Cerebellar cortex (tissue), 1 donor: Measurements from ENCODE around the gene PCDHGB3.
"Not testable (repeated sequence)": the region's sequence is repeated elsewhere in the genome, so short reads cannot be mapped to it uniquely, and the experiment has no call there.

ENCODE experiments used
- DNase-seq: peaks from one replicate; pipeline ENCODE4 v3.0.0-alpha.2; 2015; ENCODE audit warnings: low spot score

Gene PCDHGB3

DNA sequence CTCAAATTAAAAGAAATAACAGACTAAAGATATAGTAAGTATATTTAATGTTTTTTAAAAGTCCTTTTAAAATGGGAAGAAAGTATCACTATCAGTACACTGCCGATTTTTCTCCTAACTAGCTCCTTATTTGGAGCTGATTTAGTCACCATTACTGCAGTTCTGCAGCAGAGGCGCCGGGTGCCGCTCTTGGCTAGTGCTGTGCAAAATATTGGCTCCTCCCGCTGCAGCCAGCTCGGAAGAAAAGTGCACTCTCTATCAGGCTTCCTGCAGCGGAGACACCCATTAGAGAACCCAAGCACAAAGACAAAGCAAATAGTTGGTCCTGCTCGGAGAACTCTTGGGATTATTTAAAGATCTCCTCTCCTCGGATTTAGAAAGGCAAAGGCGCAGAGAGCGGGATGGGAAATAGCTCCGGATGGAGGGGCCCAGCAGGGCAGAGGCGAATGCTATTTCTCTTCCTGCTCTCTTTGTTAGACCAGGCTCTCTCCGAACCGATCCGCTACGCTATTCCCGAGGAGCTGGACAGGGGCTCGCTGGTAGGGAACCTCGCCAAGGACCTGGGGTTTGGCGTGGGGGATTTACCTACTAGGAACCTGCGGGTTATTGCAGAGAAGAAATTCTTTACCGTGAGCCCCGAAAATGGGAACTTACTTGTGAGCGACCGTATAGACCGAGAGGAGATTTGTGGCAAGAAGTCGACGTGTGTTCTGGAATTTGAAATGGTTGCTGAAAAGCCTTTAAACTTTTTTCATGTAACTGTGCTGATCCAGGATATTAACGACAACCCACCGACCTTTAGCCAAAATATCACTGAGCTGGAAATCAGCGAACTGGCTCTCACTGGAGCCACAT lies at the start of gene PCDHGB3:
TSS of gene PCDHGB3 (plus strand) at position 249 of the 855 bp plus-strand sequence. CDS start at position 402, 153 bp downstream.
- DNase-seq: no peak

DNA sequence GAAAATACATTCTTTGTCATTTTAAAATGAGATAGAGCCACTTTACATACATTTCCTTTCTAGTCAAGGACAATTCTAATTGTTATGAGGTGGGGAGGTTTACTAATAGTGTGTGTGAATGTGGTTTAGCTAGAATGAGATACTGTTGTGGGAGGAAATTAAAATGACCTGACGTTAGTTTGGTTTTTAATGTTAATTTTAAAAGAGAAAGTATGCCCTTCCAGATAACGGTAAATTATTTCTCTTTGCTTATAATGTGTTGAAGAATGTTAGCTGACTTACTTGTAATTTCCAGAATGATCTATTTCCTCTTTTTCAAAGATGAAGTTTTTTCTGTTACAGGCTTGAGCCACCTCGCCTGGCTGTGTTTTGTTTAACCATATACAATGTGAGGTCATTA lies 47.8 kb upstream of the PCDHGB3 start:
- DNase-seq: no peak

GRCh38 chr5:141326088-141326854 lies 43.8 kb upstream of the PCDHGB3 start:
- DNase-seq: peak; percentile 80

DNA sequence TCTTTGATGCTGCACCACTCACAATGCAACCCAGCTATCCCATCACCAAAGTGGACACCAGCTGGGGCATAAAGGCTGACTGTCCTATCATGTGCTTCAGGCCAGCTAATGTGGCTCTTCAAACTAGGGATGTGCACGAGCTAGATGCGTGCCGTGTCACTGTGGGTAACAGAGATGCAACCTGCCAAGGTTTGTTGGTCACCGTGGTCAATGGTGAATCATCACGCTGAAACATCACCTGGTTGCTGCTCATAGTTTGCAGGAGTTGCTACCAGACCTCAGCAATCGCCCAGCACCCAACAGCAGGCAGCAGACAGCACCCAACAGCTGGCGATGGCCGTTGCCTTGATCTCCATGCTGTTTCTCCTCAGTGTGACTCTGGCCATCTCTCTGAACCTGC lies 41.8 kb upstream of the PCDHGB3 start:
- DNase-seq: no peak

- DNase-seq: peak; percentile 29
These were observed 39.6 kb upstream of the PCDHGB3 start, which contains the start of gene PCDHGA1 for GRCh38 chr5:141330299-141331080. Gene PCDHGA1, plus strand, starts transcription at chr5:141330514.

DNA sequence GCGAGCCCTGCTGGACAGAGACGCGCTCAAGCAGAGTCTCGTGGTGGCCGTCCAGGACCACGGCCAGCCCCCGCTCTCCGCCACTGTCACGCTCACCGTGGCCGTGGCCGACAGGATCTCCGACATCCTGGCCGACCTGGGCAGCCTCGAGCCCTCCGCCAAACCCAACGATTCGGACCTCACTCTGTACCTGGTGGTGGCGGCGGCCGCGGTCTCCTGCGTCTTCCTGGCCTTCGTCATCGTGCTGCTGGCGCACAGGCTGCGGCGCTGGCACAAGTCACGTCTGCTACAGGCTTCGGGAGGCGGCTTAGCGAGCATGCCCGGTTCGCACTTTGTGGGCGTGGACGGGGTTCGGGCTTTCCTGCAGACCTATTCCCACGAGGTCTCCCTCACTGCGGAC lies 37.5 kb upstream of the PCDHGB3 start:
- not testable (repeated sequence) for DNase-seq

GRCh38 chr5:141338538-141339306 lies 31.3 kb upstream of the PCDHGB3 start, which contains the start of gene PCDHGA2:
Gene PCDHGA2, plus strand, starts transcription at chr5:141338760.
- peak; percentile 19 for DNase-seq

GRCh38 chr5:141340781-141341354 lies 29.2 kb upstream of the PCDHGB3 start:
- DNase-seq: not testable (repeated sequence)

DNA sequence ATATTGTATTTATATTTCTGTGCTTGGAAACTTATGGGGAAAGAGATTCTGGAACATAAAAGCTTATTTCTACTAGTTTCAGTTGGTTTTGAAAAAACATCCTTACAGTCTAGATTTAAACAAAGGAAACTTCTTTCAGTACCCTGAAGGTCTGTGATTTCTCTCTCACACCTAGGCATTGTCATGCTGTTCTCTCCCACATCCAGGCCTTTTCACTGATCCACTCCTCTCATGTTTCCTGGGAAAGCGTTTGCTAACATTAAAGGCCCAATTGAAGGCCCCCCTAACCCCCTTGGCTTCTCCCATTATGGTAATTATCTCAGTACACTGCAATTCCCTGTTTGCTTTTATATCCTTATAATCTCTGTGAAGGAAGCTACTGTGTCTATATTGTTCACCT lies 27.3 kb upstream of the PCDHGB3 start:
- no peak for DNase-seq

GRCh38 chr5:141343242-141343952 lies 26.6 kb upstream of the PCDHGB3 start, which contains the start of gene PCDHGA3:
Gene PCDHGA3, plus strand, starts transcription at chr5:141343829. Its CDS starts 205 bp downstream, at chr5:141344034.
- peak; percentile 12 for DNase-seq

DNA sequence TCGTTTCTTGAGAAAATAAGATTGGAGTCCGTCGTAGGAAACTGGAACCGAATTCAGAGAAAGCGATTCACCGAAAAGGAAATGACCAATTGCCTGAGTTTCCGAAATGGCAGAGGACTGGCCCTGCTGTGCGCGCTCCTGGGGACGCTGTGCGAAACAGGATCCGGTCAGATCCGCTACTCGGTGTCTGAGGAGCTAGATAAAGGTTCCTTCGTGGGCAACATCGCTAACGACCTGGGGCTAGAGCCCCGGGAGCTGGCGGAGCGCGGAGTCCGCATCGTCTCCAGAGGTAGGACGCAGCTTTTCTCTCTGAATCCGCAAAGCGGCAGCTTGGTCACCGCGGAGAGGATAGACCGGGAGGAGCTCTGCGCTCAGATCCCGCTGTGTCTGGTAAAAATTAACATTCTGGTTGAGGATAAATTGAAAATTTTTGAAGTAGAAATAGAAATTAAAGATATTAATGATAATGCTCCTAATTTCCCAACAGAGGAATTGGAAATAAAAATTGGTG lies 26.0 kb upstream of the PCDHGB3 start:
- DNase-seq: no peak

GRCh38 chr5:141345327-141345726 lies 24.7 kb upstream of the PCDHGB3 start:
- no peak for DNase-seq

- DNase-seq: not testable (repeated sequence)
These were observed 24.0 kb upstream of the PCDHGB3 start for GRCh38 chr5:141346017-141346416.

DNA sequence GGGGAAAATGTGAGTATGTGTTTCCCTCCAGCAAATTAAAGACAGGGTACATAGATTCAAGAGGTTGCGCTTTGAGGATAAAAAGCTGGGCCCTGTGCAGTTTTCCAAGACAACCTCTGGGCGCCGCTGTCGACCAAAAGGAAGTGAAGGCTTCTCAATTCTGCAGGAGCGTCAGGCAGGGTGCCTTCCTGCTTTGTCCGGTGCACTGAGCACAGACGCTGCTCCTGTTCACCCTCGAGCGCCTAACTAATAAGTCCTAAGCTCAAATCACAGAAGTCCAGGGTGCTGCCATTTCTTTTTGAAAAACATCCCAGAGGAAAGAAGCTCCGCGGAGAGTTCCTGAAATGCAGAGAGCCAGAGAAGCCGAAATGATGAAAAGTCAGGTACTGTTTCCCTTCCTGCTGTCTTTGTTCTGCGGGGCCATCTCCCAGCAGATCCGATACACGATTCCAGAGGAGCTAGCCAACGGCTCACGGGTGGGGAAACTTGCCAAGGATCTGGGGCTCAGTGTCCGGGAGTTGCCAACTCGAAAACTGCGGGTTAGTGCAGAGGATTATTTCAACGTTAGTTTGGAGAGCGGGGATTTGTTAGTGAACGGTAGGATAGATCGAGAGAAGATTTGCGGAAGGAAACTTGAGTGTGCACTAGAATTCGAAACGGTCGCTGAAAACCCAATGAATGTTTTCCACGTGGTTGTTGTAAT lies 20.0 kb upstream of the PCDHGB3 start, which contains the start of gene PCDHGB1:
TSS of gene PCDHGB1 (plus strand) at position 183 of the 703 bp plus-strand sequence. CDS start at position 345, 162 bp downstream.
- peak; percentile 48 for DNase-seq

DNA sequence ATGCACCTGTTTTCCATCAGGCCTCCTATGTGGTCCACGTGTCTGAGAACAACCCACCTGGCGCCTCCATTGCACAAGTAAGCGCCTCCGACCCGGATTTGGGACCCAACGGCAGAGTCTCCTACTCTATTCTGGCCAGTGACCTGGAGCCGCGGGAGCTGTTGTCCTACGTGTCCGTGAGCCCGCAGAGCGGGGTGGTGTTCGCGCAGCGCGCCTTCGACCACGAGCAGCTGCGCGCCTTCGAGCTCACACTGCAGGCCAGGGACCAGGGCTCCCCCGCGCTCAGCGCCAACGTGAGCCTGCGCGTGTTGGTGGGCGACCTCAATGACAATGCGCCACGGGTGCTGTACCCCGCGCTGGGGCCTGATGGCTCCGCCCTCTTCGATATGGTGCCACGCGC lies 18.5 kb upstream of the PCDHGB3 start:
- no peak for DNase-seq

GRCh38 chr5:141354900-141355469 lies 15.1 kb upstream of the PCDHGB3 start, which contains the start of gene PCDHGA4:
Gene PCDHGA4, plus strand, starts transcription at chr5:141355021. Its CDS starts 87 bp downstream, at chr5:141355108.
- peak; percentile 11 for DNase-seq

DNA sequence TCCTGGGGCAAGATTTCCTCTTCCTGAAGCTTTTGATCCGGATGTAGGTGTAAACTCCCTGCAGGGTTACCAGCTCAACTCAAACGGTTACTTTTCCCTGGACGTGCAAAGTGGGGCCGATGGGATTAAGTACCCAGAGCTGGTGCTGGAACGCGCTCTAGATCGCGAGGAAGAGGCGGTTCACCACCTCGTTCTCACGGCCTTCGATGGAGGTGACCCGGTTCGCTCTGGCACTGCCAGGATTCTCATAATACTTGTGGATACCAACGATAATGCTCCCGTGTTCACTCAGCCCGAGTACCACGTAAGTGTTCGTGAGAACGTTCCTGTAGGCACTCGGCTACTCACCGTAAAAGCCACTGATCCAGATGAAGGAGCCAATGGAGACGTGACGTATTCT lies 14.4 kb upstream of the PCDHGB3 start:
- DNase-seq: no peak

DNA sequence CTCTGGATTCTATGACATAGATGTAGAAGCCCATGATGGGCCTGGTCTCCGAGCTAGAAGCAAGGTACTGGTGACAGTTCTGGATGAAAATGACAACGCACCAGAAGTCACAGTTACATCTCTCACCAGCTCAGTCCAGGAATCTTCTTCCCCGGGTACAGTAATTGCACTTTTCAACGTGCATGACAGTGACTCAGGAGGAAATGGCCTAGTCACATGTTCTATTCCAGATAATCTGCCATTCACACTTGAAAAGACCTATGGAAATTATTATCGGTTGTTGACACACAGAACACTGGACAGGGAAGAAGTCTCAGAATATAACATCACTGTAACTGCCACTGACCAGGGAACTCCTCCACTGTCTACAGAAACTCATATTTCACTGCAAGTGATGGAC lies 13.9 kb upstream of the PCDHGB3 start:
- no peak for DNase-seq

DNA sequence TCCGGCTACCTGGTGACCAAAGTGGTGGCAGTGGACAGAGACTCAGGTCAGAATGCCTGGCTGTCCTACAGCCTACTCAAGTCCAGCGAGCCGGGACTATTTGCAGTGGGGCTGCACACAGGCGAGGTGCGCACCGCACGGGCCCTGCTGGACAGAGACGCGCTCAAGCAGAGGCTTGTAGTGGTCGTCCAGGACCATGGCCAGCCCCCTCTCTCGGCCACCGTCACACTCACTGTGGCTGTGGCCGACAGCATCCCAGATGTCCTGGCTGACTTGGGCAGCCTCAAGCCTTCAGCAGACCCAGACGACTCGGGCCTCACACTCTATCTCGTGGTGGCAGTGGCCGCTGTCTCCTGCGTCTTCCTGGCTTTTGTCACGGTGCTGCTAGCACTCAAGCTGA lies 13.1 kb upstream of the PCDHGB3 start:
- no peak for DNase-seq
